DMS79 (cell line): ENCODE results near the gene NUP42.
"Not testable (repeated sequence)": the region's sequence is repeated elsewhere in the genome, so short reads cannot be mapped to it uniquely, and the experiment has no call there.

Source experiments
- DNase-seq: peaks from one replicate; lab custom pipeline; 2025; lab: John Stamatoyannopoulos, UW

Gene NUP42

DNA sequence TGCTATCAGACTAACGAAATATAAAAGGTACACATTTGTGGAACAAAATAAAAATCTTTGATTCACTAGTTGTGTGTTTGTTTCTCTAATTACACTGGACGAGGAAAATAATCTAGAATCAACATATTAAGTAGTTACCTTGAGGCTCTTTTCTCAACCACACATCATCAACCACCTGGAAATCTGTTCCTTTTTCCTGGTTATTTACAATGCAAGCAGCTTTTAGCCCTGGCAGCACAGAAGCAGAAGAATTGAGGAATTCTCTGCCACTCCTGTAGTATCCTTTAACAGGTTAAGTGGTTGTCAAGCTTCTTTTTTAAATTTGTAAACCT, 23.7 kb downstream of the NUP42 start:
- no peak for DNase-seq

DNA sequence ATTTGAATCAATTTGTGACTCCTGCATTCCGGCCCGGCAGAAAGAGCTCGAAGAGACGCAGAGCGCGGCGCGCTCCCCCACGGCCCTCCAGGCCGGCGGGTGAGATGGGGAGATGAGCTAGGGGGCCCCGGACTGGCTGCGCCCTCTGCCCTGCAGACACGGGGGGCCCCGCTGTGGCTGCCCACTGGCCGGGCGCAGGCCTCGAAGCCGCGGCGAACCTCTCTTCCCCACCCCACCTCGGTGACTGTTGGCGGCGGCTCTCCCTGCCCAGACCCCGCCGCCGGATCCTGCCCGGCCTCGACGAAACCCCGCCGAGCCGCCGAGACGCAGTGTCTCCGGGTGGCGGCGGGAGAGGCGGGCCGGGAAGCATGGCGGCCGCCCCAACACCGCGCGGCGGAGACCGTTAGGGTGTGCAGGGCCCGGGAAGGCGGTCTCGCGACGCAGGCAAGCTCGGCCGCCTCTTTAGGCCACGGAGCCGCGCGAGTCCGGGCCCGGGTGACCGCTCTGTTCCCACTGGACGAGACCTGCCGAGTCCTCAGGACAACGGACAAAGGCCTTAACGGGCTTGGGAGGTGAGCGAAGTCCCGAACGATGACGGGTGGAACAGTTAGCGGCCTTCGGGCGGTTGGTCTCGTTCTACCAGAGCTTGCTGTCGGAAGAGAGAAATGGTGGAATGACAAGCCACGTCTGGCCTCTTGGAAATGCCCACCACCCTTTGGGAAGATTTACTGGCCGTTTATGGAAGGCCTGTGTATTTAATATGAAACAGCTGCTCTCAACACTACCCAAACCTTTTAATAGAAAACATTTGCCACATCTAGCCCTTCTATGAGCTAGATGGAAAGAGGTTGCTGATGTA, 24.3 kb downstream of the NUP42 start:
- DNase-seq = no peak

DNA sequence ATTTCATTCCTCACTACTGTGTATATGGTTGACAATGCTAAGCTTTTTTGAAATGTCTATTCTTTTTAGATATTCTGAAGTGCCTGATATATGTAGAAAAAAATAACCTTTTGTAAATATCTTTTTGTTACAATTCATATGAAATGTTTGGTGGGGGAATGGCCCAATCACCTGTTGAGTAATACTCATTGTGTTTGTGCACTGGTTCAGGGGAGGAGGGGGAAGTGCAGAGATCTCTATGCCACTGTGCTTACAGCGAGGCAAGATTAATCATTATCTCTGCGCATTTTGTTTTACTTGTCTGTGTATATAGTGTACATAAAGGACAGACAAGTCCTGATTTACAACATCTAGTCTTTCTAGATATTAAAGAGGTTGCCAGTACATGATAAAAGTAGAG, 25.2 kb downstream of the NUP42 start:
- DNase-seq = no peak

DNA sequence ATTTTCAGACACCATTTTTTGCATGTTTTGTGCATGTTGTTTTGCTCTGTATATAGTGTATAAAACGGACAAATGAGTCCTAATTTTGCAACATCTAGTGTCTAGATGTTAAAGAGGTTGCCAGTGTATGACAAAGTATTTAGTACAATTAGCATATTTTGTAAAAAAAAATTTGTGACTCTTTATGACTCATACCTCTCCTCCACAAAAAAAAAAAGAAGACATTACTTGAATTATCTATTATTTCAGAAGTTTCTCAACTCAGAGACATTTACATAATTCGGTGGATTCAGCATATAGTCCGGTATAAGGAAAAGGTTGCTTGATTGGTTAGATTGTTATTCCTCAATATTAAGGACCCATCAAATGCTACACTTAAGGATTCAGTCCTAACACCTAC, 26.0 kb downstream of the NUP42 start:
- DNase-seq = no peak

DNA sequence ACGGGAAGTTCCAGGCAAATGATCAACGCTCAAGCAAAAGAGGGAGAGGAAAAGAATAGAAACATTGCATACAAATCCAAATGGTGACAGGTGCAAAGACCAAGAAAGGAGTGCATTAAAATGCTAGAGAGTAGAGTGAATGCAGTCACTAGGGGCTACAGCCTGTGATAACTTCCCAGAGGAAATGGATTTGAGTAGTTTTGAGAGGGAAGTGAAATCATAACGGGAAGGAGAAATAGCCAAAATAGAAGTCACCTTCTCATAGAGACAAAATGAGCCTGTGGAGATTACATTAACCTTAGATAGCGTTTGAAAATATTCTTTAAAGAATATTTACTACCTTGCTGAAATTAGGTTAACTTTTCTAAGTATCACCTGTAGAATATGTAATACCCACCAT, 26.5 kb downstream of the NUP42 start:
- DNase-seq = no peak

DNA sequence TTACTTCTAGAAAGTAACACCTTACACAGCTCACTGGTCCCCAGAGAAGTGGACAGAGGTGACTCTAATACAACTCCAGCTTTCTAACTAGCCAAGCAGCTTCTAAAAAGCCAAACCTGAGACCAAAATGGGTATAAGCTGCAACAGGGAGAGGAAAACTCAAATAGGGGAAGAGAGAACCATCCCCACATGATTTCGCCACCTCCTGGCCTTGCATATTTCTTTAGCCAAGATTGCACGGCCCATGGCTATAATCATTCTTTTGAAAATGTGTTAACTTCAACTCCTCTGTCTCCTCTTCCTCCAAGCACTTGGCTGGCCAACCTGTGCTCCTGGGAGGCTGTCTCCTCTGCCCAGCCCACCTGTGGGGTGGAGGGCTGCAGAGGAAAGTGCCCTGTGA, 28.7 kb downstream of the NUP42 start:
- DNase-seq = no peak

DNA sequence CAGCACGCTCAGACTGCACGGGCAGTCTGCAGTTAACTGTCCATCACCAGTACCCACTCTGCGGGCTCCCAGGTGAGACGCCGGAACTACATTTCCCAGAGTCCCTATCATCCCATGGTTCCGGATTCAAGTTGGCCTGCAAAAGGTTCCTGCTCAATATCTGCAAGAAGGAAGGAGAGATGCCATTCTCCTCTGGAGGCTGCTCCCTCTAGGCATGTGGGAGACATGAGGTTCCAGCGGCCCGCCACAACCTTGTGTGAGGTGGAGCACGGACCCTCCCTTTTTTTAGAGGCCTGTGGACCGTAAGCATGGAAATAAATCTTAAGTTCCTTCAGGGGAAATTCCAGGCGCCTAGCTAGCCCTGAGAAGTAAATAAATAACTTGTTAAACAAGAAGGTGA, 29.7 kb downstream of the NUP42 start:
- no peak for DNase-seq

DNA sequence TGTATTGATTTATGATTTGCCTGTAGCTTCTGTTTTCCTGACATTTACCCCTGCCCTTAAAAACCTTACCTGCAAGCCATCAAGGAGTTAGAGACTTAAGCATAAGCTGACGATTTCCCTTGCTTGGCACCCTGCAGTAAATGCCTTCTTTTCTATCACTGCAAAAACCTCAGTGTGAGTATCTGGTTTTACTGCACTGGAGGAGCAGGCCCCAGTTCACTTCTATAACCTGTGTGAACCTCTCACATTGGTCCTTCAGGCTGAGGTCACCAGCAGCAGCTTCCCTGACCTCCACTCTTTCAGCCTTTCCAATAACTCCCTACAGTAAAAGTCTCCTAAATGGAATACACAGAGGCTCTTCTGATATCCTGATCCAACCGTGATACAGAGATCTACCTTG, 30.5 kb downstream of the NUP42 start:
- DNase-seq = no peak

DNA sequence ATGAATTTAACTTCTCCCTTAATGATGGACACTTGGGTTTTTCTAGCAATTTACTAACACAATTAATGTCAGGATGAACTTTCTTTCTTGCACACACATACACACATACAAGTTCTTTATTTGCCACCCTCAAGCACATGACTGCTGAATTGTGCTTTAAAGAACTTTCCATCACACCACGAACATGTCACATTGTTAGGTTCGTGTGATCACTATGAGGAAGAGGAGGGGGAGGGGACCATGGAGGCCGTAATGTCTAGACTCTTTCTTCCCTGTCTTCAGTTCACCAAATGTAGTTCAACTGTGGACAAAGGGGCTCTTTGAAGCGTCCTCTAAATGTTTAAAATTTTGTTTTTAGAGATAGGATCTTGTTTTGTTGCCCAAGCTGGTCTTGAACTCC, 31.0 kb downstream of the NUP42 start:
- DNase-seq = no peak

DNA sequence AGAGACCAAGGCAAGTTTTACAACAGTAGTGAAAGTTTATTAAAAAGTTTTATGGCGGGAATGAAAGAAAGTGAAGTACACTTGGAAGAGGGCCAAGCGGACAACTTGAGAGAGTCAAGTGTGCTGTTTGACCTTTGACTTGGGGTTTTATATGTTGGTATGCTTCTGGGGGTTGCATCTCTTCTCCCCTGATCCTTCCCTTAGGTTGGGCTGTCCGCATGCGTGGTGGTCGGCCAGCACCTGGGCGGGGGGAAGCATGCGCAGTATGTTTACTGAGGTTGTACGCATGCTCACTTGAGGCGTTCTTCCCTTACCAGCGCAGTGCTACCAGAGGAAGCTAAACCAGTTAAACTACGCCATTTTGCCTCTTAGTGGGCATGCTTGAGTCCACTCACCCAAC, 31.9 kb downstream of the NUP42 start:
- DNase-seq = no peak

DNA sequence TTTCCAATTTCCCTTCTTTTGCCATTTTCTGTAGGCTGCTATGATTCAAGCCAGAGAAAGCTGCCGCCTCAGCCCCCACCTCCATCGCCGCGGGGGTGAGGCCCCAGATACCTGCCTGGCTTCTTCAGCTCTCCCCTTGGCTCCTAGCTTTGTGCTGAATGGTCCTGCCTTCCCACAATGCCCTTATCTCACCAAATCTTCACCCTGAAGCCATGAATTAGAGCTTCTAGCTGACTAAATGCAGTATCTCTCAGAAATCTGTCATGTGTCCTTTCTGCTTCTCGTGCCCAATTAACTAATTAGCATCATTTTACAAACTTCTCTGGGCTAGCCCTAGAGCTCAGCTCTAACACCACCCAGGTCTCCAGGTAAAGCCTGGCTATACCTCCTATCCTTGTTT, 32.6 kb downstream of the NUP42 start:
- DNase-seq = no peak

DNA sequence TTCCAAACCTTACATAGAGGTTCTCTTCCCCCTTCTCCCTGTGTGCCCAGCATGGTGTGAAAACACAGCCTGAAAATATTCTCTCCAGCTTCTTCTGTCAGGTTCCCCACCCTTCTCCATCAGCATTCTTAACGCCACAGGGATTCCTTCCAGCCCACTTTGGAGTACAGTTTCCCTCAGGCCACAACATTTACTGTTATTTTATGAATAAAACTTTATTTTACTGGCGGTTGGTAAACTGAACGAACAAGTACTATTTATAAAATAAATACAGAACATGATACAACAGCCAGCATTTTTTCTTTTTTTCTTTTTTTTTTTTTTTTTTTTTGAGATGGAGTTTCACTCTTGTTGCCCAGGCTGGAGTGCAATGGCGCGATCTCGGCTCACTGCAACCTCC, 33.1 kb downstream of the NUP42 start:
- no peak for DNase-seq

DNA sequence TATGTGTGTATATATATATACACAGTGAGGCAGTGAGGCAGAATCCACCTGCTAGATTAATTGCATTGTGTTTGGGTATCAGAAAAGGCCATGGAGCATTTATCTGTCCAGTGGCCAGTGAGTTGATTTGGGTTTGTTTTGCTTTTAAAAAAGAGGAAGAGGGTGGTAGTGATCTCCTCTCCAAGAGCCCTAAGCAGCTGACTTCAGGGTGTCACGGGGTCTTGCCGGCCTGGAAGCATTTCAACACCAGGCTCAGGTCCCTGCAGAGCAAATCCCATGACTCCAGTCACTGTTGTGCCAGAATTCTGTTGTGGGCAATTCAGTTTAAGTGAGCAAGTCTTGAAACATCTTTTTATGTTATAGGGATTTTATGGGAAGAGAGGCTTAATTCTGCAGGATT, 34.2 kb downstream of the NUP42 start:
- DNase-seq = no peak

DNA sequence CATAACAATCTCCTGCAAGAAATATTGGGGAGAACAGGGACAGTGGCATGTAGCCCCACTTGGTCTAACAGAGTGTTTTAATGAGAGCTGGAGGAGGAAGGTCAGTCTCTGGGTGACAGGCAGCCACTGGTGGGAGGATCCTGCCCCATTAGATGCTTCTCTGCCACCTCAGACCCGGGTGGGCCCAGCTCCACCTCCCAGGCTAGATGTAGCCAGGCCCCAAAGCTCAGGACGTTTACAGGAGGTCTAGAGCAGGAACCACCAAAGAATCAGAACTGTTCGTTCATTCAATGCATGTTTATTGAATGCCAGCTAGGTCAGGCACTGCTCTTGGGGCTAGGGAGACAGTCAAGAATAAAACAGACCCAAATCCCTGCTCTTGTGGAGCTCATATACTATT, 36.3 kb downstream of the NUP42 start:
- no peak for DNase-seq

DNA sequence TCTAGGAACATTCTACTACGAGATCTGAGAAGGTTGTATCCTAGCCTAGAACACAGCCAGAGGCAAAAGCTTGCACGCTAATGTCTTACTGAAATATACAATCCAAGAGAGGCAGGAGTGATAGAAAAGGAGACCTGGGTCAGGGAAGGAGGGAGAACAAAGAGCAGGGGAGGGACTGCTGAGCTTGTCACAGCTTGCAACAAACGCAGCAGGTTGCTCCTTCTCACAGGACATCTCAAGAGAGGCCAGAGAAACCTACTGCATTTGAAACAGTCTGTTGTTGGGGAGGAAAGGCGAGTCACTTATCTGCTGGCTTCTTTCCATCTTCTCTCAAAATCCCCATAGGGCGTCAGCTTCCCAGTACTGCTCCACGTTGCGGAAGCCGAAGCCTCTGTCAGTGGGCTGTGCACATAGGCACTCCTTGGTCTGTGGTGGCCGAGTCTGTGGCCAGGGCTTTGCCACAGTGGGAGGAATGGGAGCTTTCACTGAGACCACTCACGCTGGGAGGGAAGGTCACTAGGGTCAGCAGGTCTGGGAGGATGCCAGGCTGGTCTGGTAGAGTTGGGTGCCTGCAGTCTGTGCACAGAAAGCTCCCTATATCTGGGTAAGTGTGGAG, 39.0 kb downstream of the NUP42 start:
- peak; percentile 18 for DNase-seq

DNA sequence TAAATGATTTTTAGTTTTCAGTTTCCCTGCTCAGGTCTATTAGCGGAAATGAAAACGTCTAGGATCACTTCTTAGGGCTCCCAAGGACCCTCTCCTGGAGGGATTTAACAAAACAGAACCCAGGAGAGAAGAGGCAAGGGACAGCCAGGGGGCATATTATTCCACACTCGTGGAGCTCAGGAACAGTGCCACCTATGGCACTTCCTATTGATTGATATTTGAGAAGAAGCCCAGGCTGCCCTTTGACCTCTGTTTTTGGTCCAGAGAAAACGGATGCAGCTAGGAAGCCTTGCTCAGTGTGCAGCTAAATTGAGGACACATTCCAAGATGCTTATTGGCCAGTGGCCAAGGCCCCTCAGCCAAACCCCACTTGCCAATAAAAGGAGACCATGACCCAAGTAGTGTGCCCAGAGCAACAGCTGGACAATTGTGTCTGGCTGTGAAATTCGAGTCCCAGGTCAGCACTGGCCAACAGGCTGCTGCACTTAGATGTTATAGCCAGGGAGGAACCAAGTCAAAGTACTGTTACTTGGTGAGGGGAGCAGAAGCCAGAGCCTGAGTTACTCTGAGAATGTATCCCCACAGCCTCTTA, 40.7 kb downstream of the NUP42 start:
- DNase-seq = no peak

DNA sequence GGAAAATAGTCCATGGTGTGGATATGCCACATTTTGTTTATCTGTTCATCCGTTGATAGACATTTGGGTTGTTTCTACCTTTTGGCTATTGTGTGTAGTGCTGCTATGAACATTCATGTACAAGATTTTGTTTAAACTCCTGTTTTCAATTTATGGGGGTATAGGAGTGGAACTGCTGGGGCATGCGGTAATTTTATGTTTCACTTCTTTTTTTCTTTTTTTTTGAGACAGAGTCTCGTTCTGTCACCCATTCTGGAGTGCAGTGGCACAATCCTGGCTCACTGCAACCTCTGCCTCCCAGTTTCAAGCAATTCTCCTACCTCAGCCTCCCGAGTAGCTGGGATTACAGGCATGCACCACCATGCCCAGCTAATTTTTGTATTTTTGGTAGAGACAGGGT, 42.5 kb downstream of the NUP42 start:
- not testable (repeated sequence) for DNase-seq

DNA sequence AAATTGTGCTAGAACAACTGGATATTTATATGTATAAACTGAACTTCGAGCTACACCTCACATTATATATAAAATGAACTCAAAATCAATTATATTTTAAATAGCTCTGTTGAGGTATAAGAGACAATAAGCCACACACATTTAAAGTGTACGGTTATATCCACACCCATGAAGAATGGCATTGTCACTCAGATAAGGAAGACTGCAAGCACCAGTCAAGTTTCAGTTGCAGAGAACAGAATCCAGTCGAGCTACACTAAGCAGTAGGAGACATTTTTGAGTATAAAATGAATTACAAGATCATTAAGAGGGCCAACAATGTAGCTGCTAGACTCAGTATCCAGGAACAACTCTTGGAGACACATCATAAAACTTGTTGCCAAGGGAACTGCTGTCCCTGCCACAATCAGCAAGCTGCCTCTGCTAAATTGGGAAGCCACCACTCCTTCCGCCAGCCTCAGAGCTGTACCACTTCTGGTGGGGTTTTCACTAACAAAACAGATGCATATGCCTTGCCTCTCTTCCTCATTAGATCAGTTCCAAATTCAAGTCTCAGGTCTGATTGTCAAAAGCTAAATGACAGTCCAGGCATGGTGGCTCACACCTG, 45.1 kb downstream of the NUP42 start:
- DNase-seq = no peak

DNA sequence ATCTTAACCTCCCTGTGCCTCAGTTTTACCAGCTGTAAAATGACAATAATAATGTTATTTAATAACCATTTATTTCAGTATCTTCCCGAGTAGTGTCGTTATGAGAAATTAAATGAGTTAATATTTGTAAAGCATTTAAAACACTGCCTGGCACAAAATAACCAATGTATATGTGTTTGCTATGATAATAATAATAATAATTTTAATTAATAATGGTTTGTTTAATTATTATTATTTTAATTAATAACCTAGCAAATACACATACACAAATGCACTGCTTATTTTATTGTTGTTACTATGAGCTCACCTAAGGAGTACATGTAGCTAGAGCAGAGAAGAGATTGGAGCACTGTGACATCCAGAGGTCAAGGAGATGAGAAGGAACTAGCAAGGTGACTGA, 46.6 kb downstream of the NUP42 start:
- no peak for DNase-seq

DNA sequence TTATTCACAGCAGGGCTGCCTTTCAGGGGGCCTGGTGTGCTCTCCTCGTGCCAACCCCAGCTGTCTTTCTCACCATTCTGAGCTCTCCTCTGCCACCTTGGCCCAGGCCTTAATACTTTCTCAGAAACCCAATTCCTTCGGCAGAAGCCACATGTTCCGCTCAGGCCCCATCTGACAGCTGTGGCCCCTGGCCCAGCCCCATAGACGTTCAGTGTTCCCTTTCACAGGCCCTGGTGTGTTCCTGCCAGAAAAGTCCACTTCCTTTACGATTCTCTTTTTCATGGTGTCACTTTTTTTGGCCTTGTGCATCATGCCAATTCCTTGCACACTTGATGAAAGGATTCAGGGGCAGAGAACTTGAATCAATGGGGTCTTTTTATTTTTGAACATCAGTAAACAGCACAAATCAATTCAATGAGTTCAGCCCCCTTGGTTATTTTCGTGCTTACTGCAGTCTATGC, 48.8 kb downstream of the NUP42 start:
- no peak for DNase-seq

DNA sequence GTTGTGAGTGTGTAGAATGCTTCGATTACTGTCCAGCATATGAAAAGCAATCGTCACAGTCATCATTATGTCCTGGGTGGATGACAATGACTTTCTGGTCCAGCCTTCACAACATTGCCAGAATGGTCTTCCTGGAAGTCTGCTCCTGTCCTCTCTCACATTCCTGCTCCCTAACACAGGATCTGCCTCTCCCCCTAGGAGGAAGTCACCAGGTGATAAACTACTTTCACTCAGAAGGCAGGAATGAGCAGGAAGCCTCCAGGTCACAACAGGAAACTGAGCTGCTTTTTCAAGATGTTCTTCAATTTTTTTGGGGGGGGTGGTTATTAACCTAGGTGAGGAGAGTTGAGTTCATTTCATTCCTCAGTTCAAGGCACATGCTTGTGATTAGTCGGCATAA, 51.1 kb downstream of the NUP42 start:
- DNase-seq = no peak

DNA sequence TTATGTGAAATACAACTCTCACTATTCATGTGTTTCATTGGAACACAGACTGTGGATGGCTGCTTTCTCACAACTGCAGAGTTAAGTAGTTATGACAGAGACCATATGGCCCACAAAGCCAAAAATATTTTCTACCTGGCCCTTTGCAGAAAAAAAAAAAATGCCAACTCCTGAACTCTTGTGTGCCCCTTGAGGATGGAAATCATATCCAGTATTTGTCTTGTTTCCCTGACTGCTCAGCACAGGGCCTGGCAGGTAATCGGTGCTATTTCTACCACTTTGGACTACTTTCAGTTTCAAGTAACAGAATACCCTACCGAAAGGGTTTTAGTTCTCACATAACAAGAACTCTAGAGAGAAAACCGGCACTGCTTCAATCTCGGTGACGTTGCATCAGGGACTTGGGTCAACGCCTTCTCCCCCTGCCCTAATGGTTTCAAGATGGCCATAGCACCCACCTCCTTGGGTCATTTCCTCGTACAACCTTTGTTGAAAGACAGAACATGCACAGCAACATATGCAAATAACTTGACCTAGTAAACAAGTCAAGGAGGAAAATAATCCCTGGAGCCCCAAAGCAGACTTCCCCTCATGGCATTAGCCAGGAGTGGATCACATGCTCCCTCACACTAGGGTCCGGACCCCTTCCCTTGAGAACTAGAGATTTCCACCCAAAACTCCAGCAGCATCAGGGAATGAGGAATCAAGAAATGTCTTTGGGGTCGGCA, 52.9 kb downstream of the NUP42 start:
- DNase-seq = no peak
